IMR-90 (cell line): ENCODE results near the gene PIP5K1A. TPM values are rescaled to one million over a fixed set of nuclear protein-coding genes. Genes with fewer than 3 reads are reported as not detected.

Experiments used
- ATAC-seq: fragments of 200-7000 bp; cut with Tn5 transposase; 2 replicates; pipeline ENCODE4 v1.9.1; 2020; ENCODE audit warnings: low read depth, mild to moderate bottlenecking, moderate library complexity
- BruUV-seq: library from RNA; stranded (reverse); fragments of 400-500 nt; replicated peaks from 2 replicates; lab custom pipeline; 2021; lab: Mats Ljungman, UMichigan
- CTCF ChIA-PET: fragments of 300-600 bp; formaldehyde crosslinking; extraction: SDS; loops from one replicate; lab custom pipeline; 2021; ENCODE audit warnings: antibody characterized with exemption; lab: Yijun Ruan, JAX
- POLR2A ChIA-PET: fragments of 300-600 bp; sonication (Branson Sonifier 250); formaldehyde crosslinking; loops from one replicate; lab custom pipeline; 2022; ENCODE audit warnings: antibody characterized with exemption; ENCODE audit not compliant: unreplicated experiment; lab: Charles Lee
- DNase-seq: peaks from one replicate; pipeline ENCODE4 v3.0.0; 2013
- H2AFZ ChIP-seq: replicated peaks from 2 replicates; pipeline ENCODE3; 2013; ENCODE audit warnings: low read length, mild to moderate bottlenecking; ENCODE audit not compliant: poor library complexity
- H2AK5ac ChIP-seq: 2 replicates; pipeline ENCODE4 v1.6.1; 2013; ENCODE audit warnings: low read depth, low read length, inconsistent platforms
- H2AK9ac ChIP-seq: replicated peaks from 2 replicates; pipeline ENCODE3; 2013; ENCODE audit warnings: mild to moderate bottlenecking, low read depth, low read length, moderate library complexity; ENCODE audit not compliant: poor library complexity
- H2BK120ac ChIP-seq: 2 replicates; pipeline ENCODE4 v1.6.1; 2013; ENCODE audit warnings: low read depth, low read length, inconsistent platforms
- H2BK15ac ChIP-seq: 3 replicates; pipeline ENCODE4 v1.6.1; 2013; ENCODE audit warnings: low read depth, low read length, inconsistent platforms
- H2BK20ac ChIP-seq: 2 replicates; pipeline ENCODE4 v1.6.1; 2013; ENCODE audit warnings: low read depth, mild to moderate bottlenecking, inconsistent platforms, low read length, moderate library complexity
- H2BK5ac ChIP-seq: 2 replicates; pipeline ENCODE4 v1.6.1; 2013; ENCODE audit warnings: mild to moderate bottlenecking, low read depth, low read length, inconsistent platforms; ENCODE audit not compliant: poor library complexity, severe bottlenecking
- H3K14ac ChIP-seq: replicated peaks from 2 replicates; pipeline ENCODE4 v1.6.1; 2013; ENCODE audit warnings: low read depth, low read length, inconsistent platforms
- H3K18ac ChIP-seq: 2 replicates; pipeline ENCODE4 v1.6.1; 2013; ENCODE audit warnings: low read depth, low read length, control low read depth
- H3K23ac ChIP-seq: 2 replicates; pipeline ENCODE4 v1.6.1; 2013; ENCODE audit warnings: low read depth, low read length, inconsistent platforms
- H3K27ac ChIP-seq: 2 replicates; pipeline ENCODE4 v1.5.1; 2013; ENCODE audit warnings: mild to moderate bottlenecking, control low read depth, low read length; ENCODE audit not compliant: insufficient read depth
- H3K27me3 ChIP-seq: 2 replicates; pipeline ENCODE4 v1.6.1; 2013; ENCODE audit warnings: low read length; ENCODE audit not compliant: control insufficient read depth, insufficient read depth
- H3K36me3 ChIP-seq: 2 replicates; pipeline ENCODE4 v1.6.1; 2013; ENCODE audit warnings: low read length, mixed read lengths; ENCODE audit not compliant: control insufficient read depth, insufficient read depth
- H3K4ac ChIP-seq: 2 replicates; pipeline ENCODE4 v1.6.1; 2013; ENCODE audit warnings: low read depth, low read length, inconsistent platforms
- H3K4me1 ChIP-seq: 2 replicates; pipeline ENCODE4 v1.6.1; 2013; ENCODE audit warnings: low read length, mixed read lengths; ENCODE audit not compliant: control insufficient read depth, insufficient read depth
- H3K4me2 ChIP-seq: 2 replicates; pipeline ENCODE4 v1.6.1; 2013; ENCODE audit warnings: low read depth, mild to moderate bottlenecking, control low read depth, low read length, moderate library complexity
- H3K4me3 ChIP-seq: 2 replicates; pipeline ENCODE4 v1.5.1; 2013; ENCODE audit warnings: low read depth, mild to moderate bottlenecking, control low read depth, low read length, moderate library complexity; ENCODE audit not compliant: insufficient read depth
- H3K56ac ChIP-seq: 2 replicates; pipeline ENCODE4 v1.6.1; 2013; ENCODE audit warnings: low read length, inconsistent platforms; ENCODE audit not compliant: insufficient read depth; ENCODE audit errors: extremely low read depth
- H3K79me1 ChIP-seq, 2 experiments: 2 replicates each; pipeline ENCODE4 v1.6.1; 2013; ENCODE audit warnings: low read length in 2 of 2, inconsistent platforms in 1 of 2, low read depth in 1 of 2
- H3K9ac ChIP-seq: 2 replicates; pipeline ENCODE4 v1.6.1; 2013; ENCODE audit warnings: low read depth, low read length, control low read depth
- H3K9me1 ChIP-seq: 2 replicates; pipeline ENCODE4 v1.6.1; 2013; ENCODE audit warnings: low read length, inconsistent platforms; ENCODE audit not compliant: insufficient read depth
- H3K9me3 ChIP-seq: 2 replicates; pipeline ENCODE4 v1.6.1; 2013; ENCODE audit warnings: low read length; ENCODE audit not compliant: control insufficient read depth, insufficient read depth
- H4K20me1 ChIP-seq: 2 replicates; pipeline ENCODE4 v1.6.1; 2013; ENCODE audit warnings: low read length, inconsistent platforms; ENCODE audit not compliant: insufficient read depth
- H4K5ac ChIP-seq: 2 replicates; pipeline ENCODE4 v1.6.1; 2013; ENCODE audit warnings: mild to moderate bottlenecking, low read depth, low read length, control low read depth
- H4K8ac ChIP-seq, 2 experiments: 2 replicates each; pipeline ENCODE4 v1.6.1; 2013; ENCODE audit warnings: low read depth in 2 of 2, low read length in 2 of 2, control low read depth in 1 of 2, inconsistent platforms in 1 of 2
- H4K91ac ChIP-seq: 2 replicates; pipeline ENCODE4 v1.6.1; 2013; ENCODE audit warnings: low read depth, low read length, inconsistent platforms; ENCODE audit not compliant: insufficient read depth
- BHLHE40 ChIP-seq: fragments of 150-350 bp; IDR thresholded peaks from 2 replicates; pipeline ENCODE4 v1.6.1; 2016; ENCODE audit warnings: mild to moderate bottlenecking, low read depth, low read length
- CEBPB ChIP-seq: IDR thresholded peaks from 2 replicates; pipeline ENCODE4 v1.6.1; 2012; ENCODE audit warnings: low read depth, low read length, improper control_type of control experiment
- CHD1 ChIP-seq: IDR thresholded peaks from 2 replicates; pipeline ENCODE4 v1.6.1; 2012; ENCODE audit warnings: low read depth, low read length, improper control_type of control experiment
- FOS ChIP-seq: fragments of 150-350 bp; IDR thresholded peaks from 2 replicates; pipeline ENCODE4 v1.6.1; 2016; ENCODE audit warnings: low read depth, low read length
- MAFK ChIP-seq: IDR thresholded peaks from 2 replicates; pipeline ENCODE4 v1.6.1; 2012; ENCODE audit warnings: low read depth, low read length, improper control_type of control experiment
- MAZ ChIP-seq: IDR thresholded peaks from 2 replicates; pipeline ENCODE4 v1.6.1; 2012; ENCODE audit warnings: low read depth, mild to moderate bottlenecking, low read length, improper control_type of control experiment, moderate library complexity, borderline replicate concordance
- MXI1 ChIP-seq: IDR thresholded peaks from 2 replicates; pipeline ENCODE4 v1.6.1; 2012; ENCODE audit warnings: low read depth, mild to moderate bottlenecking, low read length, moderate library complexity, borderline replicate concordance
- NFE2L2 ChIP-seq: fragments of 150-350 bp; IDR thresholded peaks from 2 replicates; pipeline ENCODE4 v1.6.1; 2016; ENCODE audit warnings: low read depth, mild to moderate bottlenecking, low read length
- POLR2A ChIP-seq: IDR thresholded peaks from 2 replicates; pipeline ENCODE4 v1.6.1; 2012; ENCODE audit warnings: mild to moderate bottlenecking, low read depth, low read length
- RAD21 ChIP-seq: IDR thresholded peaks from 2 replicates; pipeline ENCODE4 v1.6.1; 2012; ENCODE audit warnings: low read length, improper control_type of control experiment
- RCOR1 ChIP-seq: IDR thresholded peaks from 2 replicates; pipeline ENCODE4 v1.6.1; 2012; ENCODE audit warnings: mild to moderate bottlenecking, low read length, improper control_type of control experiment; ENCODE audit not compliant: insufficient replicate concordance
- RFX5 ChIP-seq: IDR thresholded peaks from 2 replicates; pipeline ENCODE4 v1.8.0; 2012; ENCODE audit warnings: low read depth, mild to moderate bottlenecking, low read length, moderate library complexity
- WGBS, 2 experiments: methylation state at CpG; one replicate each; pipeline versions ENCODE4 v1.1.5 to v1.1.7; 2013; ENCODE audit warnings: missing lambda C conversion rate in 2 of 2; ENCODE audit not compliant: insufficient read length in 1 of 2; ENCODE audit errors: extremely low coverage in 2 of 2; 5-methylcytosine and 5-hydroxymethylcytosine counted together
- dilution Hi-C: fragments of 300-500 bp; cut with HindIII; formaldehyde crosslinking; loops from one replicate; pipeline ENCODE4 v1.14.3; 2018; ENCODE audit warnings: low sequenced_read_pairs; ENCODE audit not compliant: unreplicated experiment
- in situ Hi-C: fragments of 300-500 bp; cut with MboI; formaldehyde crosslinking; loops from 3 replicates; pipeline ENCODE4 v1.14.3; 2019; ENCODE audit warnings: low sequenced_read_pairs, inconsistent platforms, mixed read lengths
- intact Hi-C: fragments of 100-400 bp; cut with micrococcal nuclease; formaldehyde crosslinking; loops from 2 replicates; pipeline ENCODE4 v1.10.0; 2022
- polyA plus RNA-seq, 3 experiments: library from polyadenylated mRNA; depleted of rRNA; stranded (reverse); fragments of >200 nt; gene quantifications; 2 replicates each; pipeline ENCODE4 v1.2.3, GENCODE V29; 2012; ENCODE audit warnings: low replicate concordance in 1 of 3
- total RNA-seq: library from RNA; depleted of rRNA; stranded (reverse); fragments of >200 nt; gene quantifications from 2 replicates; pipeline ENCODE4 v1.2.3, GENCODE V29; 2012
- TF ChIP-seq, protein P1 (sequence below): fragments of 150-350 bp; IDR thresholded peaks from 2 replicates; pipeline ENCODE4 v1.6.1; 2016; ENCODE audit warnings: low read depth, mild to moderate bottlenecking, low read length, moderate library complexity, borderline replicate concordance
- TF ChIP-seq, protein P2 (sequence below): conservative IDR thresholded peaks from 2 replicates; pipeline ENCODE4 v1.5.1; 2012; ENCODE audit warnings: mild to moderate bottlenecking, low read depth, low read length, improper control_type of control experiment

The PIP5K1A gene
- total and polyA plus RNA-seq, 2 of the 4 experiments (the other 2 are of a cell fraction) = 59.1 to 105 TPM

DNA sequence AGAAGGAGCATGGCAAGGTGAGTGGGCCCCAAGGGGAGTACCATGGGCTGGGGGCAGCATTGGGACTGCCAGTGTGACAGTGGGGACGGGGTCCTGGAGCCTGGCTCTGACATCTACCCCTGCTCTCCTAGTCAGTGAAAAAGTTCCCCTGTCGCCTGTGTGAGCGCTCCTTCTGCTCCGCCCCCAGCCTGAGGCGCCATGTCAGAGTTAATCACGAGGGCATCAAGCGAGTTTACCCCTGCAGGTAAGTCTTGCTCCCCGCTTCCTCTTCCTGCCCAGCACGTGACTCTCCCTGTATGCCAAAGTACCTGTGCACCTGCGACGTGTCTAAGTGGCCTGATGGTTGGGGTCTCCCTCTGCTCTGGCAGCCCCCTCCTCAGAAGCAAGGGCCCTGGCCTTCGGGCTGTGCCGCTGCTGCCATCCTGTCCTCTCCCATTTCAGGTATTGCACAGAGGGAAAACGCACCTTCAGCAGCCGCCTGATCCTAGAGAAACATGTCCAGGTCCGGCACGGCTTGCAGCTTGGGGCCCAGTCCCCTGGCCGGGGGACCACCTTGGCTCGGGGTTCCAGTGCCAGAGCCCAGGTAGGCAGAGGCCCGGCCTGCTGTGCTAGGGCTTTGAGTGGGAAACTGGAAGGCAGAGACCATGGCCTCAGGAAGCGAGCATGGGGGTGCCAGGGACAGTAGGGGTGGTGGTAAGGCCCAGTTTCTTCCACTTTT is 91.8 kb downstream of the PIP5K1A start (continued):
- TF ChIP-seq RCOR1 = no peak
- TF ChIP-seq NFE2L2 = no peak
- TF ChIP-seq MAZ = no peak

DNA sequence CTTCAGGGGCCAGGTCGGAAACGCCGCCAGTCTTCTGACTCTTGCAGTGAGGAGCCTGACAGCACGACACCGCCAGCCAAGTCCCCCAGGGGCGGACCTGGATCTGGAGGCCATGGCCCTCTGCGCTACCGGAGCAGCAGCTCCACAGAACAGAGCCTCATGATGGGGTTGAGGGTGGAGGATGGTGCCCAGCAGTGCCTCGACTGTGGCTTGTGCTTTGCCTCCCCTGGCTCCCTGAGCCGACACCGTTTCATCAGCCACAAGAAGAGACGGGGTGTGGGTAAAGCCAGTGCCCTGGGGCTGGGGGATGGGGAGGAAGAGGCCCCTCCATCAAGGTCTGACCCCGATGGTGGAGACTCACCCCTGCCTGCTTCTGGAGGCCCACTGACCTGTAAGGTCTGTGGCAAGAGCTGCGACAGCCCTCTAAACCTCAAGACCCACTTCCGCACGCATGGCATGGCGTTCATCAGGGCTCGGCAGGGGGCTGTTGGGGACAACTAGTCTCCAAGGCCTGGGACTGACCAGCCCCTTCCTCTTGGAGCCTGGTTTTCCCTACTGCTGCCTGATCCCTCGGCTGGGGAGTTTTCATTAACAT is 92.5 kb downstream of the PIP5K1A start:
- no peak overlapping the region for H3K4me2 ChIP-seq
- no peak overlapping the region for H3K23ac ChIP-seq
- no peaks in the 10 kb centered on the region for H3K9me1 ChIP-seq
- H3K18ac ChIP-seq = no peak overlapping the region
- H2AK9ac ChIP-seq = peak overlapping the region; percentile 9
- in situ Hi-C loops (no loop called here), intact Hi-C loops (no loop called here), dilution Hi-C loops (no loop called here)
- DNase-seq = no peak
- H4K91ac ChIP-seq = no peak overlapping the region
- H2BK120ac ChIP-seq = no peak overlapping the region
- H3K4me3 ChIP-seq = no peak overlapping the region
- peaks cover 91% of the 10 kb centered on the region for H3K36me3 ChIP-seq
- CTCF ChIA-PET = no interaction called here
- no peak overlapping the region for H3K27ac ChIP-seq
- peaks cover 24% of the 10 kb centered on the region for H4K20me1 ChIP-seq
- WGBS, 2 experiments = 92% methylated on average over 7 of the region's 19 CpGs; no CpG with 5 or more reads in 1 of the 2 experiments
- no peak overlapping the region for H2BK5ac ChIP-seq
- no peaks in the 10 kb centered on the region for H3K9me3 ChIP-seq
- no peak overlapping the region for H2BK15ac ChIP-seq
- no peak for ATAC-seq
- no peak overlapping the region for H2BK20ac ChIP-seq
- no peak overlapping the region for H3K14ac ChIP-seq
- H3K27me3 ChIP-seq = no peaks in the 10 kb centered on the region
- no TSS peak for BruUV-seq
- POLR2A ChIA-PET = no interaction called here
- no peak overlapping the region for H2AFZ ChIP-seq
- H2AK5ac ChIP-seq = no peak overlapping the region
- H3K56ac ChIP-seq = no peak overlapping the region
- no peak overlapping the region for H3K4ac ChIP-seq
- H3K79me1 ChIP-seq = peaks cover 8 to 47% of the 10 kb centered on the region in 2 experiments
- H3K9ac ChIP-seq = no peak overlapping the region
- no peak overlapping the region for H4K5ac ChIP-seq
- no peaks in the 10 kb centered on the region for H3K4me1 ChIP-seq
- no peak overlapping the region for H4K8ac ChIP-seq
- TF ChIP-seq, protein P1, sequence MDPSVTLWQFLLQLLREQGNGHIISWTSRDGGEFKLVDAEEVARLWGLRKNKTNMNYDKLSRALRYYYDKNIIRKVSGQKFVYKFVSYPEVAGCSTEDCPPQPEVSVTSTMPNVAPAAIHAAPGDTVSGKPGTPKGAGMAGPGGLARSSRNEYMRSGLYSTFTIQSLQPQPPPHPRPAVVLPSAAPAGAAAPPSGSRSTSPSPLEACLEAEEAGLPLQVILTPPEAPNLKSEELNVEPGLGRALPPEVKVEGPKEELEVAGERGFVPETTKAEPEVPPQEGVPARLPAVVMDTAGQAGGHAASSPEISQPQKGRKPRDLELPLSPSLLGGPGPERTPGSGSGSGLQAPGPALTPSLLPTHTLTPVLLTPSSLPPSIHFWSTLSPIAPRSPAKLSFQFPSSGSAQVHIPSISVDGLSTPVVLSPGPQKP = no peak
- TF ChIP-seq CEBPB (no peak), FOS (no peak), POLR2A (no peak), CHD1 (no peak), BHLHE40 (no peak), NFE2L2 (no peak), MAFK (no peak), MAZ (no peak), MXI1 (no peak), RCOR1 (no peak), RFX5 (no peak), RAD21 (no peak)
- TF ChIP-seq, protein P2, sequence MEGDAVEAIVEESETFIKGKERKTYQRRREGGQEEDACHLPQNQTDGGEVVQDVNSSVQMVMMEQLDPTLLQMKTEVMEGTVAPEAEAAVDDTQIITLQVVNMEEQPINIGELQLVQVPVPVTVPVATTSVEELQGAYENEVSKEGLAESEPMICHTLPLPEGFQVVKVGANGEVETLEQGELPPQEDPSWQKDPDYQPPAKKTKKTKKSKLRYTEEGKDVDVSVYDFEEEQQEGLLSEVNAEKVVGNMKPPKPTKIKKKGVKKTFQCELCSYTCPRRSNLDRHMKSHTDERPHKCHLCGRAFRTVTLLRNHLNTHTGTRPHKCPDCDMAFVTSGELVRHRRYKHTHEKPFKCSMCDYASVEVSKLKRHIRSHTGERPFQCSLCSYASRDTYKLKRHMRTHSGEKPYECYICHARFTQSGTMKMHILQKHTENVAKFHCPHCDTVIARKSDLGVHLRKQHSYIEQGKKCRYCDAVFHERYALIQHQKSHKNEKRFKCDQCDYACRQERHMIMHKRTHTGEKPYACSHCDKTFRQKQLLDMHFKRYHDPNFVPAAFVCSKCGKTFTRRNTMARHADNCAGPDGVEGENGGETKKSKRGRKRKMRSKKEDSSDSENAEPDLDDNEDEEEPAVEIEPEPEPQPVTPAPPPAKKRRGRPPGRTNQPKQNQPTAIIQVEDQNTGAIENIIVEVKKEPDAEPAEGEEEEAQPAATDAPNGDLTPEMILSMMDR = no peak
